ENCODE results near the gene FA2H.
A peak's percentile ranks its signal among the peaks of the same experiment; 100 is the strongest.

FA2H gene

GRCh38 chr16:74700116-74700437 lies 74.5 kb downstream of the FA2H start:
- peaks cover 0 to 7% (median 4%) of the 10 kb centered on the region in 5 donors for H3K36me3 ChIP-seq (ENCODE audit: control insufficient read depth in 5 of 5, insufficient read depth in 5 of 5, low read length in 5 of 5)
- peak overlapping the region; percentile 63 to 92 (median 81) for H3K9ac ChIP-seq (ENCODE audit: low read length in 5 of 5)
- no peaks in the 10 kb centered on the region for H3K9me3 ChIP-seq (ENCODE audit: control insufficient read depth in 5 of 5, low read length in 5 of 5)
- H3K4me3 ChIP-seq (ENCODE audit: low read depth in 1 of 5, low read length in 5 of 5): peak overlapping the region; percentile 82 to 96 (median 89)
- peak overlapping the region; percentile 90 for H3K27ac ChIP-seq (ENCODE audit: low read depth, low read length)
- H3K27me3 ChIP-seq (ENCODE audit: control insufficient read depth in 5 of 5, insufficient read depth in 4 of 5, low read length in 5 of 5): no peaks in the 10 kb centered on the region
- H3K4me1 ChIP-seq (ENCODE audit: control insufficient read depth in 5 of 5, insufficient read depth in 5 of 5, low read length in 5 of 5): peaks cover 0 to 37% (median 32%) of the 10 kb centered on the region in 5 donors

- H3K27ac ChIP-seq (ENCODE audit: low read depth, low read length): peak overlapping the region; percentile 71
- H3K9ac ChIP-seq (ENCODE audit: low read length in 5 of 5): peak overlapping the region in 3 of 5 donors; percentile 63 to 87 (median 79)
- peaks cover 0 to 37% (median 32%) of the 10 kb centered on the region in 5 donors for H3K4me1 ChIP-seq (ENCODE audit: control insufficient read depth in 5 of 5, insufficient read depth in 5 of 5, low read length in 5 of 5)
- H3K36me3 ChIP-seq (ENCODE audit: control insufficient read depth in 5 of 5, insufficient read depth in 5 of 5, low read length in 5 of 5): peaks cover 0 to 9% (median 4%) of the 10 kb centered on the region in 5 donors
- H3K9me3 ChIP-seq (ENCODE audit: control insufficient read depth in 5 of 5, low read length in 5 of 5): no peaks in the 10 kb centered on the region
- peak overlapping the region; percentile 35 to 96 (median 83) for H3K4me3 ChIP-seq (ENCODE audit: low read depth in 1 of 5, low read length in 5 of 5)
- H3K27me3 ChIP-seq (ENCODE audit: control insufficient read depth in 5 of 5, insufficient read depth in 4 of 5, low read length in 5 of 5): no peaks in the 10 kb centered on the region
These were observed 75.0 kb downstream of the FA2H start for GRCh38 chr16:74699666-74700065.

- peaks cover 0 to 37% (median 32%) of the 10 kb centered on the region in 5 donors for H3K4me1 ChIP-seq (ENCODE audit: control insufficient read depth in 5 of 5, insufficient read depth in 5 of 5, low read length in 5 of 5)
- no peaks in the 10 kb centered on the region for H3K9me3 ChIP-seq (ENCODE audit: control insufficient read depth in 5 of 5, low read length in 5 of 5)
- no peaks in the 10 kb centered on the region for H3K27me3 ChIP-seq (ENCODE audit: control insufficient read depth in 5 of 5, insufficient read depth in 4 of 5, low read length in 5 of 5)
- peak overlapping the region in 2 of 5 donors; percentile 47 for H3K9ac ChIP-seq (ENCODE audit: low read length in 5 of 5)
- peak overlapping the region; percentile 71 for H3K27ac ChIP-seq (ENCODE audit: low read depth, low read length)
- H3K36me3 ChIP-seq (ENCODE audit: control insufficient read depth in 5 of 5, insufficient read depth in 5 of 5, low read length in 5 of 5): peaks cover 0 to 14% (median 11%) of the 10 kb centered on the region in 5 donors
- peak overlapping the region in 4 of 5 donors; percentile 30 to 47 (median 36) for H3K4me3 ChIP-seq (ENCODE audit: low read depth in 1 of 5, low read length in 5 of 5)
These were observed 76.4 kb downstream of the FA2H start for GRCh38 chr16:74698222-74698621.

DNA sequence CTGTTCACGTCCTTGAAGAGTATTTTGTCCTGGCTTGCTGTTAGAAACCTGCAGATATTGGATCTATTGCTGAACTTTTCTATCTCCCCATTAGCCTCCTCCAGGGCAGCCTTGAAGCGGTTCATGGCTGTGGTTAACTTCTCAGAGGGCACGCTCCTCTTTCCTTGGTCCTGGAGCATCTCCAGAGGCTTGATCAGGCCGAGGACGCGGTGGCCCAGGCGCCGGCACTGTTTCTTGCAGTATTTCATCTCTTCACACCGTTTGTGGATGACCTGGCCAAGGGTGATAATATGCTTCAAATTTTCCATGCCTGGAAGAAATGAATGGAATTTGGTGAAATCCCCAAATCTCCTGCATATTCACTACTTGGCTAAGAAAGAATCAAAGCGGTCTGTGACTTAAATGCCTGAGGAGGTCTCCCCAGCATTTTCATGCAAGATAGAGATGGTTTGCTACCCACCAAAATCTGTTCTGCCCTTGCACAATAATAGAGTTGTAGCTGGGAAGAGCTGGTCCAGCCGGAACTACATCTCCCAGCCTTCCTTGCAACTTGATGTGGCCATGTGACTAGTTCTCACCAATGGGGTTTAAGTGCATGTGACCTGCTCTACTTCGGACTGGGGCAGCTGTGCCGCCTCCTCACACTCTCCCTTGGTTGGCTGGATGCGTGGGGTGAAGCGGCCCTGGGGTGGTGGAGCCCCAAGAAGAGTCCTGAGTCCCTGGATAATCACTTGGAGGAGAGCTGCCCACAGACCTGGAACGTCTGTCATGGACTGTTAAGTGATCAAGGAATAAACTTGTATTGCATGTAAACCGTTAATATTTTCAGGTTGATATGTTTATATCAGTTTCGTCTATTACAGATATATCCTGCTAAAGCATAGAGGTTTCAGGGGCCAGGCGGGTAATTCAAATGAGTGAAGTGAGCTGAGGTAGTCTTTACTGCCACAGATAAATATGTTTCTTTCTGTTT lies 78.9 kb downstream of the FA2H start:
- Histone ChIP-seq H3K9me3 (ENCODE audit: control insufficient read depth in 5 of 5, low read length in 5 of 5) (no peaks in the 10 kb centered on the region), H3K36me3 (ENCODE audit: control insufficient read depth in 5 of 5, insufficient read depth in 5 of 5, low read length in 5 of 5) (peaks cover 0 to 34% (median 28%) of the 10 kb centered on the region in 5 donors), H3K27me3 (ENCODE audit: control insufficient read depth in 5 of 5, insufficient read depth in 4 of 5, low read length in 5 of 5) (no peaks in the 10 kb centered on the region), H3K4me1 (ENCODE audit: control insufficient read depth in 5 of 5, insufficient read depth in 5 of 5, low read length in 5 of 5) (peaks cover 0 to 29% (median 21%) of the 10 kb centered on the region in 5 donors), H3K9ac (ENCODE audit: low read length in 5 of 5) (peak overlapping the region in 3 of 5 donors; percentile 33 to 76 (median 74)), H3K27ac (ENCODE audit: low read depth, low read length) (peak overlapping the region; percentile 42), H3K4me3 (ENCODE audit: low read depth in 1 of 5, low read length in 5 of 5) (peak overlapping the region; percentile 62 to 78 (median 68))

DNA sequence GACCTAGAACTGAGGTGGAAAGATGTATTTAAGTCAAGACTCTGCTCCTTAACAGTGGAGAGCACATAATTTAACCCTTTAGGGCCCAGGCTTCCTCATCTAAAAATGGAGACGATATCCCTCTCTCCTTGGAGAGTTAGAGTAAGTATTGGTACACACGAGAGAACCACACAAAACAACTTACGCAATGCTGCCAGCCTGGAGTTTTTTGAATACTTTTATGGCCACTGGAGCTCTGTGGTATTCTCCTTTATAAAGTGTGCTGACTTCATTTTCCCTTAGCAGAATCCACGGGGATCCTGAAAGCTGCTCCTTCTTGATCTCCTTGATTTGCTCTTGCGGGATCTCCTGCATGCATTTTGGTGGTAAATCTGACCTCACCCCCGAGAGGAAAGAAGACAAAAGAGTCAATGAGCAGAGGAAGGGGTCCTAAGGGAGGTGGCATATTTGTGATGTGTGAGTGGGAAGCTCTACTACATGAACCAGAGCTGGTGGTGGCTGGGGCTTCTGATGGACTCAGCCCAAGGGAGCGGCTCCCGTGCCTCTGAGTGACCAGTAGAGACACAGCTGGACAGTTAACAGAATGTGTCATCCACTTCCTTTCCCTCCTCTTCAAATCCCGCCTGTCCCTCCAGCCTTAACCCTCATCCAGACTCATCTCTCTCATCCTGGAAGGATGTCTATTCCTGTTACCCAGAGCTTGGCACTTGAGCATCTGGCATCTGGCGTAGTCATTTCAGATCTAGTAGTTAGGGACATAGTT lies 83.3 kb downstream of the FA2H start:
- no peak overlapping the region for H3K4me3 ChIP-seq (ENCODE audit: low read depth in 1 of 5, low read length in 5 of 5)
- H3K9ac ChIP-seq (ENCODE audit: low read length in 5 of 5): no peak overlapping the region
- no peak overlapping the region for H3K27ac ChIP-seq (ENCODE audit: low read depth, low read length)
- no peaks in the 10 kb centered on the region for H3K9me3 ChIP-seq (ENCODE audit: control insufficient read depth in 5 of 5, low read length in 5 of 5)
- peaks cover 0 to 54% (median 44%) of the 10 kb centered on the region in 5 donors for H3K36me3 ChIP-seq (ENCODE audit: control insufficient read depth in 5 of 5, insufficient read depth in 5 of 5, low read length in 5 of 5)
- peaks cover 0 to 7% (median 4%) of the 10 kb centered on the region in 5 donors for H3K4me1 ChIP-seq (ENCODE audit: control insufficient read depth in 5 of 5, insufficient read depth in 5 of 5, low read length in 5 of 5)
- H3K27me3 ChIP-seq (ENCODE audit: control insufficient read depth in 5 of 5, insufficient read depth in 4 of 5, low read length in 5 of 5): no peaks in the 10 kb centered on the region

GRCh38 chr16:74682556-74682955 lies 92.1 kb downstream of the FA2H start:
- Histone ChIP-seq H3K4me3 (ENCODE audit: low read depth in 1 of 5, low read length in 5 of 5) (no peak overlapping the region), H3K9ac (ENCODE audit: low read length in 5 of 5) (no peak overlapping the region), H3K27me3 (ENCODE audit: control insufficient read depth in 5 of 5, insufficient read depth in 4 of 5, low read length in 5 of 5) (no peaks in the 10 kb centered on the region), H3K4me1 (ENCODE audit: control insufficient read depth in 5 of 5, insufficient read depth in 5 of 5, low read length in 5 of 5) (peaks cover 0 to 13% (median 4%) of the 10 kb centered on the region in 5 donors), H3K9me3 (ENCODE audit: control insufficient read depth in 5 of 5, low read length in 5 of 5) (no peaks in the 10 kb centered on the region), H3K27ac (ENCODE audit: low read depth, low read length) (no peak overlapping the region), H3K36me3 (ENCODE audit: control insufficient read depth in 5 of 5, insufficient read depth in 5 of 5, low read length in 5 of 5) (peaks cover 0 to 61% (median 44%) of the 10 kb centered on the region in 5 donors)

GRCh38 chr16:74680681-74681080 lies 93.9 kb downstream of the FA2H start:
- H3K4me3 ChIP-seq (ENCODE audit: low read depth in 1 of 5, low read length in 5 of 5): no peak overlapping the region
- H3K4me1 ChIP-seq (ENCODE audit: control insufficient read depth in 5 of 5, insufficient read depth in 5 of 5, low read length in 5 of 5): peaks cover 0 to 13% (median 4%) of the 10 kb centered on the region in 5 donors
- H3K27me3 ChIP-seq (ENCODE audit: control insufficient read depth in 5 of 5, insufficient read depth in 4 of 5, low read length in 5 of 5): no peaks in the 10 kb centered on the region
- no peak overlapping the region for H3K27ac ChIP-seq (ENCODE audit: low read depth, low read length)
- no peaks in the 10 kb centered on the region for H3K9me3 ChIP-seq (ENCODE audit: control insufficient read depth in 5 of 5, low read length in 5 of 5)
- H3K36me3 ChIP-seq (ENCODE audit: control insufficient read depth in 5 of 5, insufficient read depth in 5 of 5, low read length in 5 of 5): peaks cover 2 to 72% (median 56%) of the 10 kb centered on the region in 5 donors
- H3K9ac ChIP-seq (ENCODE audit: low read length in 5 of 5): no peak overlapping the region

DNA sequence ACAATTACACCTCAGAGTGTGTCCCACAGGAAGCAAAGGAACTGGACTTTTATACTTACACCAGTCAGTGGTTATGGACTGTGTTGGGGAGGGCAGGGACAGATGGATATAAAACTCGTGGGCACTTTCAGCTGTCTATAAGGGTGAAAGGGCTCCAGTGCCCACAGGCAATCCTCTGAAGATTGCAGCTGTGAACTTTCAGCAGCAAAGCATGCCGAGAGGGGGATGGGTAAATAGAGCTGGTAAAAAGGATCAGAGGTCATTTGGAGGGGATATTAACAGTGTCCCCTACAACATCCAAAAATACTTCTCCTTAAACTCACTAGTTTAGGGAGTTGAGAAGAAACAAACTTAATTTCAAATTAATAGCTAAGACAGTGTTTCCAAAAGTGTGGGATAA lies 94.6 kb downstream of the FA2H start:
- Histone ChIP-seq H3K36me3 (ENCODE audit: control insufficient read depth in 5 of 5, insufficient read depth in 5 of 5, low read length in 5 of 5) (peaks cover 4 to 72% (median 59%) of the 10 kb centered on the region in 5 donors), H3K4me3 (ENCODE audit: low read depth in 1 of 5, low read length in 5 of 5) (peak overlapping the region in 1 of 5 donors; percentile 5)

DNA sequence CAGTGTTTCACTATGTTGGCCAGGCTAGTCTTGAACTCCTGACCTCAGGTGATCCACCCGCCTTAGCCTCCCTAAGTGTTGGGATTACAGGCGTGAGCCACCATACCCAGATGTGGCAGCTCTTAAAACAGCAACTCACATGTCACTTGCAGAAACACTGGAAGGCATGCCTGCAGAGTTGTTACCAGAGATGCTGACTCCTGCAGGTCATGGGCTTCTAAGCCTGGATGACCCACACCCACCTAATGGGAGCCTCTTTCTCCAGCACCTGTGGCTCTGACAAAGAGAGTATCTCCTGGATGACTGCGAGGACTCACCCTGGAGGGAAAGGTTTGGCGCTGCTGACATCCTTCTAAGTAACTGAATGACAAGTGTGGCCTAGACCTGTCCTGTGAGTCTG lies 96.8 kb downstream of the FA2H start:
- Histone ChIP-seq H3K27ac (ENCODE audit: low read depth, low read length) (no peak overlapping the region), H3K36me3 (ENCODE audit: control insufficient read depth in 5 of 5, insufficient read depth in 5 of 5, low read length in 5 of 5) (peaks cover 4 to 86% (median 66%) of the 10 kb centered on the region in 5 donors), H3K27me3 (ENCODE audit: control insufficient read depth in 5 of 5, insufficient read depth in 4 of 5, low read length in 5 of 5) (no peaks in the 10 kb centered on the region), H3K4me3 (ENCODE audit: low read depth in 1 of 5, low read length in 5 of 5) (no peak overlapping the region), H3K9me3 (ENCODE audit: control insufficient read depth in 5 of 5, low read length in 5 of 5) (no peaks in the 10 kb centered on the region), H3K9ac (ENCODE audit: low read length in 5 of 5) (no peak overlapping the region), H3K4me1 (ENCODE audit: control insufficient read depth in 5 of 5, insufficient read depth in 5 of 5, low read length in 5 of 5) (peaks cover 0 to 13% (median 4%) of the 10 kb centered on the region in 5 donors)

More for the DNA sequence above, 94.6 kb downstream of the FA2H start:
- Histone ChIP-seq H3K9me3 (ENCODE audit: control insufficient read depth in 5 of 5, low read length in 5 of 5) (no peaks in the 10 kb centered on the region), H3K27me3 (ENCODE audit: control insufficient read depth in 5 of 5, insufficient read depth in 4 of 5, low read length in 5 of 5) (no peaks in the 10 kb centered on the region), H3K9ac (ENCODE audit: low read length in 5 of 5) (no peak overlapping the region), H3K27ac (ENCODE audit: low read depth, low read length) (no peak overlapping the region), H3K4me1 (ENCODE audit: control insufficient read depth in 5 of 5, insufficient read depth in 5 of 5, low read length in 5 of 5) (peaks cover 0 to 13% (median 4%) of the 10 kb centered on the region in 5 donors)
